Melanocyte of skin (primary cell): ENCODE results near the gene PLGRKT. TPM values are rescaled to one million over a fixed set of nuclear protein-coding genes. Genes with fewer than 3 reads are reported as not detected.

Source experiments
- small RNA-seq, 2 donors: library from RNA; depleted of rRNA; stranded (forward); fragments of <200 nt; gene quantifications; one replicate each; pipeline ENCODE3, GENCODE V24; 2012
- total RNA-seq, 2 donors: library from RNA; depleted of rRNA; stranded (reverse); fragments of >200 nt; gene quantifications; 2 replicates each; pipeline ENCODE4 v1.2.3, GENCODE V29; 2012

Gene PLGRKT
- 10 to 100 TPM; 22.0 to 26.2 TPM for total RNA-seq

GRCh38 chr9:5437254-5438216 is at the start of gene PLGRKT:
TSS of gene PLGRKT (minus strand) at chr9:5437925. CDS start at chr9:5431977, 5,948 bp downstream.

GRCh38 chr9:5450359-5451091 is 12.8 kb upstream of the PLGRKT start, which contains the start of gene CD274:
TSS of gene CD274 (plus strand) at chr9:5450542. CDS start at chr9:5456114, 5,572 bp downstream.

GRCh38 chr9:5338992-5339981 is 98.4 kb downstream of the PLGRKT start, which contains the start of gene RLN1:
TSS of gene RLN1 (minus strand) at chr9:5339876. CDS start at chr9:5339746, 130 bp downstream.

Small RNA genes within 50 kb of the gene (small RNA-seq; reads per million reads assigned to genes)
- gene AL135786.1 (0 reads per million in 2 donors), gene HMGN2P31 (0 reads per million in 2 donors)

Other genes starting within 250 kb of the PLGRKT start
- under 1 TPM in 1 of 2 donors, not detected in 1; 0.34 TPM for gene INSL4, start 206.5 kb downstream of the PLGRKT start, total RNA-seq
- gene RLN2, start 133.2 kb downstream of the PLGRKT start, total RNA-seq = under 1 TPM; 0.33 to 0.69 TPM
- under 1 TPM in 1 of 2 donors, not detected in 1; 0.67 TPM for gene RLN1, start 98.0 kb downstream of the PLGRKT start, total RNA-seq
- 1 to 10 TPM; 4.0 to 4.5 TPM for gene CD274, start 12.6 kb upstream of the PLGRKT start, total RNA-seq
- gene PDCD1LG2, start 72.6 kb upstream of the PLGRKT start, total RNA-seq = 1 to 10 TPM; 6.3 to 9.6 TPM
- 10 to 100 TPM; 27.5 to 40.3 TPM for gene RIC1, start 191.2 kb upstream of the PLGRKT start, total RNA-seq